ENCODE measurements around the gene IER2. TPM values are rescaled to one million over a fixed set of nuclear protein-coding genes. Genes with fewer than 3 reads are reported as not detected.
A peak's percentile ranks its signal among the peaks of the same experiment; 100 is the strongest.

IER2 gene
- polyA plus RNA-seq (23.3 and 25.9 TPM in 2 replicates), polyA minus RNA-seq (14.8 and 19.5 TPM in 2 replicates)

DNA sequence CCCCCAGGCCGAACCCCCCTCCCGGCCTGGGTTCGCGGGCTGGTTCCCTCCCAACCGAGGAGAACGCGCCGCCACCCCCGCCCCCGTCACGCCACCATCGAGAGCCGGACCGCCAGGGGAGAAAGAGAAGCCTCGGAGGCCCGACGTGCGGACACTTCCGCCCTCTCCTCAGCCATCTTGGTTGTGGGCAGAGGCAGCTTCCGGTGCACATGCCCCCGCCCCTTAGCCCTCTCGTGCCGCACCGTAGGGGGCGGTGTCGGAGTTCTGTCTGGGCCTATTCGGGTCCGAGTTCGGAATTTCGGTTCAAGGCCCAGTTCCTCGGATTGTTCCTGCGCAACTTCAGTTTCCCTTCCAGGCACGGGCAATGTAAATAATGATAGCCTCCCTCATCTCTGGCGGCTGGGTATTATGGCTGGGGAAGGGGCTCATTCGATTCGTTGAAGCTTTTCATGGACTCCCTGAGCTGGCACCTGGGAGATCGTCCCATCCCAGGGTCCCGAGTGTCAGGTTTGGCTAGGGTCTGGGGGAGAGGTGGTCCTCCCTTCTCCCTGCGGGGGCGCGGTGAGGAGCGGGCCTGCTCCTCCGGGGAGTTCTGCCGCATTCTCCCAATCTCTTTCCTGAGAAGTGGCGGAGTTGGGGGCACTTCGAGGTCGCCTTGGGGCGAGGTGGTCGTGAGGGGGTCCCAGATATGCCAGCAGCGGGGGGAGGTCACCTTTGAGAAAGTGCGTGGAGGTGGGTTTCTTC is at the start of gene IER2, which contains the start of gene STX10:
Gene IER2, plus strand, starts transcription at position 225 of the 744 bp plus-strand sequence. CDS start 2,776 bp downstream, outside the sequence.
Gene STX10, minus strand, starts transcription at position 189 of the 744 bp plus-strand sequence. CDS start 202 bp downstream, outside the sequence.
- H2AFZ ChIP-seq (ENCODE audit: low read depth, low read length), result peak within 1 kb of the TSS; percentile 88
- H3K4me3 ChIP-seq (ENCODE audit: low read length), result peak within 1 kb of the TSS; percentile 97
- no peaks in the 10 kb centered on the region for H3K9me2 ChIP-seq (ENCODE audit: insufficient read depth, low read length)
- peak within 1 kb of the TSS; percentile 92 for H3K4me2 ChIP-seq (ENCODE audit: low read length)
- H3K9ac ChIP-seq (ENCODE audit: low read length), result peak within 1 kb of the TSS; percentile 92
- TF ChIP-seq POLR2AphosphoS5 (IDR thresholded peaks at IDR 0.05) (peak; percentile 88), RAD21 (conservative IDR thresholded peaks at IDR 0.05) (peak; percentile 22), REST (IDR thresholded peaks at IDR 0.05; ENCODE audit: borderline replicate concordance) (peak; percentile 81), TAF1 (IDR thresholded peaks at IDR 0.05; ENCODE audit: low read depth) (peak; percentile 63), SMC3 (conservative IDR thresholded peaks at IDR 0.05; ENCODE audit: poor library complexity) (no peak), EZH2 (IDR thresholded peaks at IDR 0.05; ENCODE audit: borderline replicate concordance, insufficient read depth, low read length, poor library complexity, severe bottlenecking) (no peak), EP300 (conservative IDR thresholded peaks at IDR 0.05; ENCODE audit: poor library complexity, severe bottlenecking) (peak; percentile 48), MXI1 (conservative IDR thresholded peaks at IDR 0.05; ENCODE audit: poor library complexity, severe bottlenecking) (peak; percentile 66), CTCF (IDR thresholded peaks at IDR 0.05; ENCODE audit: poor library complexity, severe bottlenecking) (peak; percentile 76)
- no peaks in the 10 kb centered on the region for H3F3A ChIP-seq (ENCODE audit: insufficient read depth, low read length, poor library complexity, severe bottlenecking)
- H4K20me1 ChIP-seq (ENCODE audit: insufficient read depth), result no peaks in the 10 kb centered on the region
- peak within 1 kb of the TSS; percentile 96 for H3K27ac ChIP-seq (ENCODE audit: low read length)
- peaks cover 16% of the 10 kb centered on the region for H3K27me3 ChIP-seq (ENCODE audit: insufficient read depth, low read depth, low read length)
- no peaks in the 10 kb centered on the region for H3K9me3 ChIP-seq (ENCODE audit: low read length)
- no peaks in the 10 kb centered on the region for H3K36me3 ChIP-seq (ENCODE audit: insufficient read depth, low read length)
- H3K79me2 ChIP-seq (replicated peaks; ENCODE audit: insufficient read depth, low read length), result peaks cover 4% of the 10 kb centered on the region

DNA sequence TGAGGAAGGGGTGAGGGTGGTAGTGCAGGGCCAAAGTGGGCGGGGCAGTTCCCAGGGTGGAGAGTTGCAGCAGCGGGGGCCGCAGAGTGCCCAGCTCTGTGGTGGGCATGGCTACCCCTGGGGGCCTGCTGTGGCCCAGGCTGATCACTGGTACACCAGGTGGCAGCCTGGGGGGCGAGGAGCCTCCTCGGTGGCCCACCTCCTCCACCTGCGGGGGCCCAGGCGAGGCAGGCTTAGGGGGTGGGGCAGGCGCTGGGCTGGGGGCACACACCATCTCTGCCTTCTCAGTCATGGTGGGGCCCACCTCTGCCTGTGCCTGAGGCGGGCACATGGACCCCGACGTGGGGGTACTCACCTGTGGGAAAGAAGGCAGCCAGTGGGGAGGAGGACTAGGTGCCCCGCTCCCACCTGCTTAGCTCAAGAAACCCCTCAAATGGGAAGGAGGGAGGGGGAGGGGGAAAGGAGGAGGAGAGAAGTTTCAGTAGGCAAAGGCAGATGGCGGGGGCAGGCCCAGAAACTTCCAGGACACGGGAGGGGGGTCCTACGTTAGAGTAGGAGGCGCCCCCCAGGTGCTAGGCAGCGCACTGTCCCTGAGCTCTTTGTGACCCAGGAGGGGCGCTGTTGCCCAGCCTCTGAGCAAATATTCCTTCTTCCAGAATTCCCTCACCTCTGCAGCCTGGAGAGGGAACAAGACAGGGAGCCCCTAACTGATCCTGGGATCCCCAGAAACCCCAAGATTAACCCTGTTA is 49.2 kb upstream of the IER2 start:
- Histone ChIP-seq H3K9me3 (ENCODE audit: low read length) (no peaks in the 10 kb centered on the region), H3K79me2 (replicated peaks; ENCODE audit: insufficient read depth, low read length) (no peaks in the 10 kb centered on the region), H3K27me3 (ENCODE audit: insufficient read depth, low read depth, low read length) (peaks cover 67% of the 10 kb centered on the region), H3K9me2 (ENCODE audit: insufficient read depth, low read length) (no peaks in the 10 kb centered on the region), H3K4me3 (ENCODE audit: low read length) (no peak overlapping the region), H3K9ac (ENCODE audit: low read length) (no peak overlapping the region), H3K27ac (ENCODE audit: low read length) (no peak overlapping the region), H2AFZ (ENCODE audit: low read depth, low read length) (no peak overlapping the region), H3K36me3 (ENCODE audit: insufficient read depth, low read length) (no peaks in the 10 kb centered on the region), H3F3A (ENCODE audit: insufficient read depth, low read length, poor library complexity, severe bottlenecking) (no peaks in the 10 kb centered on the region), H4K20me1 (ENCODE audit: insufficient read depth) (no peaks in the 10 kb centered on the region), H3K4me2 (ENCODE audit: low read length) (no peak overlapping the region)
- no peak for TF ChIP-seq MXI1 (conservative IDR thresholded peaks at IDR 0.05; ENCODE audit: poor library complexity, severe bottlenecking)
- no peak for TF ChIP-seq CTCF (IDR thresholded peaks at IDR 0.05; ENCODE audit: poor library complexity, severe bottlenecking)
- TF ChIP-seq POLR2AphosphoS5 (IDR thresholded peaks at IDR 0.05), result no peak
- TF ChIP-seq EP300 (conservative IDR thresholded peaks at IDR 0.05; ENCODE audit: poor library complexity, severe bottlenecking), result no peak
- no peak for TF ChIP-seq SMC3 (conservative IDR thresholded peaks at IDR 0.05; ENCODE audit: poor library complexity)
- TF ChIP-seq RAD21 (conservative IDR thresholded peaks at IDR 0.05), result no peak
- TF ChIP-seq TAF1 (IDR thresholded peaks at IDR 0.05; ENCODE audit: low read depth), result no peak
- TF ChIP-seq EZH2 (IDR thresholded peaks at IDR 0.05; ENCODE audit: borderline replicate concordance, insufficient read depth, low read length, poor library complexity, severe bottlenecking), result no peak
- TF ChIP-seq REST (IDR thresholded peaks at IDR 0.05; ENCODE audit: borderline replicate concordance), result no peak
